ENCODE measurements around the gene KAT7.
A peak's percentile ranks its signal among the peaks of the same experiment; 100 is the strongest.
"Not testable (repeated sequence)": the region's sequence is repeated elsewhere in the genome, so short reads cannot be mapped to it uniquely, and the experiment has no call there.

KAT7 gene

DNA sequence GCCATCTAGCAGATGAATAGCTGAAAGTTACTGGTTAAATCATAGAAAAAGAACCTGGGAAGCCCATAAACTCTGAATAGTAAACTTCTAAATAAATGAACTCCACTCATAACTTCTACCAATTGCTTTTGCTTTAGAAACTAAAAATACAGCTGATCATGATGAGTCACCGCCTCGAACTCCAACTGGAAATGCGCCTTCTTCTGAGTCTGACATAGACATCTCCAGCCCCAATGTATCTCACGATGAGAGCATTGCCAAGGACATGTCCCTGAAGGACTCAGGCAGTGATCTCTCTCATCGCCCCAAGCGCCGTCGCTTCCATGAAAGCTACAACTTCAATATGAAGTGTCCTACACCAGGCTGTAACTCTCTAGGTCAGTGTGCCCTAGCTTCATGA, 9.7 kb downstream of the KAT7 start:
- no peak for DNase-seq

GRCh38 chr17:49798738-49799137, 10.3 kb downstream of the KAT7 start:
- no peak for DNase-seq

- DNase-seq = no peak
Measured at GRCh38 chr17:49809056-49809455, 20.6 kb downstream of the KAT7 start.

GRCh38 chr17:49814781-49815529, 26.5 kb downstream of the KAT7 start:
- peak in 1 of 58 donors; percentile 17 for DNase-seq

- peak in 7 of 58 donors; percentile 3 to 35 (median 9) for DNase-seq
Measured at GRCh38 chr17:49815761-49816281, 27.3 kb downstream of the KAT7 start.

GRCh38 chr17:49817993-49818392, 29.5 kb downstream of the KAT7 start:
- no peak for DNase-seq

- no peak for DNase-seq
Measured at GRCh38 chr17:49819138-49819537, 30.7 kb downstream of the KAT7 start.

GRCh38 chr17:49819651-49820050, 31.2 kb downstream of the KAT7 start:
- DNase-seq = no peak

- DNase-seq = no peak
Measured at GRCh38 chr17:49820773-49821172, 32.3 kb downstream of the KAT7 start.

DNA sequence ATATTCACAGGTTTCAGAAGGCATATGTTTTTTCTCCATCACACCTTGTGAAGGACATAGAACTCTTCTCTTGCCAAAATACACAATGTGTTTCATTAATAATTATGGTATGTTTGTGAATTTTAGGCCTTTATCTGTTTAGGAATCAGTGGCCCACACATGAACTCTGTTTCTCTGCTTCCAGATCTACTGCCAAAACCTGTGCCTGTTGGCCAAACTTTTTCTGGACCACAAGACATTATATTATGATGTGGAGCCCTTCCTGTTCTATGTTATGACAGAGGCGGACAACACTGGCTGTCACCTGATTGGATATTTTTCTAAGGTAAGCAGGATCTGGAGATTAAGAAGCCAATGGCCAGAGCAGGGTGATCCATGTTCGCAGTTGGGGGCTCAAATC, 33.0 kb downstream of the KAT7 start:
- DNase-seq = no peak

GRCh38 chr17:49821916-49822315, 33.4 kb downstream of the KAT7 start:
- no peak for DNase-seq

DNA sequence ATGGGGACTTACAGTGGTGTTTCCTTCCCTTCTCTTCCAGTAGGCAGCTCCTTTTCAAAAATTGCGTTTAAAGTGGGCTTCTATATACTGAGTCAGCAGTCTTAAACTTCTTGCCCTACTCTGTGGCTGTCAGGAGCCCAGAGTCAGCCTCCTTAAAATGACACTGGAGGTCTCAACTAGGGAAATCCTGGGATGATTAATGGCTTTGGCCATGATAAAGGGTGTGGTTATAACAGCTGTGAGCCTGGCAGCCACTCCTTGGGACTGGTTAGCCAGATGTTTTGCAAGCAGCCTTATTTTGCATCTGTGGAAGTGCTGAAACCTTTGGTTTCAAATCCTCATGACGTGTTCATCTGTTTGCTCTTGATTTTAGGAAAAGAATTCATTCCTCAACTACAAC, 34.3 kb downstream of the KAT7 start:
- DNase-seq = no peak

GRCh38 chr17:49823614-49824013, 35.1 kb downstream of the KAT7 start:
- DNase-seq = no peak

DNA sequence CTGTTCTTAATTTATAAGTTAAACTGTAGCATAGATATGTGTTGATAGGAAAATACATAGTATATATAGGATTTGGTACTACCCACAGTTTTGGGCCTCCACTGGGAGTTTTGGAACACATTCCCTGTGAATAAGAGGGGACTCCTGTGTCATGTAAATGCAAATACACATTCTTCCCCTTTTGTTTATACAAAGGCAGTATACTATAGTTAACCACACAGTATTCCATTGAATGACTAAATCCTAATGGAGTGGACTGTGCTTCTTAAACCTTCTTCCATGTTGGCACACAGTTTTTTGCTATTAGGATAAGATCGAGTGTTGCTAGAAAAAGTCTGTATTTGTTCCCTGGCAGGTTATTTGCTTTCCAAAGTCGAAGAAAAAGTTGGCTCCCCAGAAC, 37.2 kb downstream of the KAT7 start:
- DNase-seq = no peak

GRCh38 chr17:49828325-49828724, 39.8 kb downstream of the KAT7 start:
- DNase-seq = not testable (repeated sequence)

GRCh38 chr17:49829026-49829425, 40.5 kb downstream of the KAT7 start:
- no peak for DNase-seq

- DNase-seq = no peak
Measured at GRCh38 chr17:49830605-49831004, 42.1 kb downstream of the KAT7 start.

GRCh38 chr17:49832840-49833599, 44.5 kb downstream of the KAT7 start:
- DNase-seq = no peak

DNA sequence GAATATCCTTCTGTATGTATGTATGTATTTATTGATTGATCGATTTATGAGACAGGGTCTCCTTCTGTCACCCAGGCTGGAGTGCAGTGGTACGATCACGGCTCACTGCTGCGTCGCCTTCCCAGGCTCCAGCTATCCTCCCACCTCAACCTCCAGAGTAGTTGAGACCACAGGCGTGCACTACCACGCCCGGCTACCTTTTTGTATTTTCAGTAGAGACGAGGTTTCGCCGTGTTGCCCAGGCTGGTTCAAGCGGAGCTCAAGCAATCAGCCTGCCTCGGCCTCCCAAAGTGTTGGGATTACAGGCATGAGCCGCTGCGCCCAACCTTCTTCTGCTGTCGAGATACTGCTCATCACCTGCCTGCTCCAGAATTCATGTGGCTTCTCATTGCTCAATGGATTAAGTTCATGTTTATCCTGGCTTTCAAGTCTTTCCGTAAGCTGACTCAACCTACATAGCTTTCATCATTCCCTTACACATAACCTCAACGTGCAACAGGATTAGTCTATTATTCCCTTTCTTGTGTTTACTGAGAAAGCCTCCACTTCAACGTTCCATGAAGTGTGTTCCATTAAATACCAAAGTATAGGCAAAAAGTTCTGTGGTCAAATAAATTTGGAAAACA, 45.8 kb downstream of the KAT7 start:
- DNase-seq = no peak

DNA sequence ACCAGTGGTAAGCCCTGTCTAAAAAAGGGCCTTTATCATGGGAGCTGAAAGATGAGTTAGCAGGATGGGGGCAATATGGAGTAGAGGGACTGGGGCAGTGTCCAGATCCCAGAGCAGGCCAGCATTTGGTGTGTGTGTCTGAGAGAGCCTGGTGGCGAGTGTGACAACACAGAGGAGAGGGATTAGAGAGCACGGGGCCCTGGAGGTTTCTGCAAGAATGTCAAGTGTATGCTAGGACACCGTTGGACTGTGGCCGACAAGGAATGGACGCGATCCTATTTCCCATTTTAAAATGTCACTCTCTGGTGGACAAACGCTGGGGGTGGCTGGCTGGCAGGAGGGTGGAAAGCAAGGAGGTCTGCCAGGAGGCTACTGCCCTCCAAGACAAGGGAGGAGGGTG, 47.0 kb downstream of the KAT7 start:
- DNase-seq = no peak

DNA sequence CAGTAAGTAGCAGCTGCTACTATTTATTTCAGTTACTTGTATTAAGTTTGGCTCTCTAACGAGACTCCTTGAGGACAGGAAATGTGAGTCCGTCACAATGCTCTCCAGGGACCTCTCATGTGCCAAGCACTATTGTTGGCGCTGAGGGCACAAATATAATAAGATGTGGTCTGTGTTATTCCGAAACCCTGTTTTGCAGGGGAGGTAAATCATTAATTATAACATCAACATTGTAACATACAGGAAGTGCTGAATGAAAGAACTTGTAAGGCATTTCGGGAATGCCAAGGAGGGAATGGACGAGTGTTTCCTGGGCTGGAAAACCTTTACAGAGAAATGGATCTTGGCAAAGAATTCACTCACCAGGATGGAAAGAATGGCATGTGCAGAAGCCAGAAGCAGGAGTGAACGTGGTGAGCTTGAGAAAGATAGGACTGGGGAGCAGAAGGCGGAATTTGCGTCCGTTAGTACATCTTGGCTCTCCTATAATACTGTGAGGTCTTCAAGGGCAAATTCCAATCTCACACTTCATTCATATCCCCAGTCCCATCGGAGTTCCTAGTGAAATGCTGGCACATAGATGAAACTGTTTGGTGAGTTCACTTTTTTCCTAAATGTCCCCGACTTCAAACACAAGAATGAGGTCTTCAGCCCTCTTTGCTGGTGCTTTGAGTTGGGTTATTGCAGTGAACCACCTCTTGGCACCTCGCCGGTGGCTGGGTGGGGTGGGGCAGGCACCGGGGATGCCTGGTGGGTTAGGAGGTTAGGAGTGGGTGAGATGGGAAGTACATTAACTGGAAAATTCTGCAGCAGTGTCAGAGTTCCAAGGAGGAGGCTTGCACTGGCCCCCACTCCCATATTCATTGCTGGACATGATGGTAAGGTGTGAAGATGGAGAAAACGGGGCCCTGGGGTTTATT, 47.9 kb downstream of the KAT7 start:
- no peak for DNase-seq

All from anterior cingulate cortex (tissue), 58 donors.